Cardiac muscle cell (in vitro differentiated cells and primary cell): ENCODE results near the gene LAG3. TPM values are rescaled to one million over a fixed set of nuclear protein-coding genes. Genes with fewer than 3 reads are reported as not detected.

Experiments used
- DNase-seq, 2 donors: peaks; one replicate each; pipeline versions ENCODE4 v3.0.0 to v3.0.0-alpha.2; 2010 to 2017; ENCODE audit warnings: low read depth in 1 of 2, low spot score in 1 of 2
- H3K27ac ChIP-seq: fragments of 200-600 bp; sonication (generic); 2 replicates; pipeline ENCODE4 v1.5.1; 2016
- H3K27me3 ChIP-seq: fragments of 200-600 bp; sonication (generic); 2 replicates; pipeline ENCODE4 v1.6.0; 2016; ENCODE audit warnings: control low read depth
- H3K36me3 ChIP-seq: fragments of 200-600 bp; sonication (generic); 2 replicates; pipeline ENCODE4 v1.5.1; 2016; ENCODE audit warnings: control low read depth
- H3K4me1 ChIP-seq: fragments of 200-600 bp; sonication (generic); 2 replicates; pipeline ENCODE4 v1.8.1; 2017; ENCODE audit warnings: low read depth, mild to moderate bottlenecking, mixed run types
- H3K4me3 ChIP-seq: fragments of 200-600 bp; sonication (generic); 2 replicates; pipeline ENCODE4 v1.5.1; 2016; ENCODE audit warnings: mild to moderate bottlenecking
- H3K9me3 ChIP-seq: fragments of 200-600 bp; sonication (generic); 2 replicates; pipeline ENCODE4 v1.5.1; 2017; ENCODE audit warnings: low read depth, mild to moderate bottlenecking, control low read depth
- CTCF ChIP-seq: IDR thresholded peaks from 2 replicates; pipeline ENCODE4 v1.5.1; 2012; ENCODE audit warnings: low read depth, mild to moderate bottlenecking, low read length
- polyA plus RNA-seq: library from polyadenylated mRNA; unstranded; fragments of >200 nt; fragmentation: Nextera tagmentation; extraction: Ambion mirVana; gene quantifications from 2 replicates; pipeline ENCODE4 v1.2.1, GENCODE V29; 2016
- total RNA-seq: library from RNA; depleted of rRNA; stranded (reverse); fragments of >200 nt; gene quantifications from 2 replicates; pipeline ENCODE4 v1.2.3, GENCODE V29; 2016

The LAG3 gene
- total and polyA plus RNA-seq, 2 experiments from 2014 or later, result 0.15 TPM; not detected in 1

DNA sequence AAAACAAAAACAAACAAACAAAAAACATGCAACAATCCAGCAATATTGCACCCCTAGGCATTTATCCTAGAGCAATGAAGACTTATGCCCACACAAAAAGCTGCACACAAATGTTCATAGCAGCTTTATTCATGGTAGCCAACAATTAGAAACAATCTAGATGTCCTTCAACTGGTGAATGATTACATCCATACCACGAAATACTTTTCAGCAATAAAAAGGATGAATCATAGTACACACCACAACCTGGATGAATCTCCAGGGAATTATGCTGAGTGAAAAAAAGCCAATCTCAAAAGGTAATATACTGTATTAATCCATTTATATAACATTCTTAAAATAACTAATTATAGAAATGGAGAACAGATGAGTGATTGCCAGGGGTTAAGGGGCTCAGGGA lies 34.9 kb downstream of the LAG3 start:
- no peak for TF ChIP-seq CTCF
- no peak overlapping the region for H3K4me3 ChIP-seq
- no peaks in the 10 kb centered on the region for H3K36me3 ChIP-seq
- H3K27me3 ChIP-seq, result no peaks in the 10 kb centered on the region
- no peaks in the 10 kb centered on the region for H3K4me1 ChIP-seq
- H3K27ac ChIP-seq, result no peak overlapping the region
- H3K9me3 ChIP-seq, result no peaks in the 10 kb centered on the region
- DNase-seq, result no peak

GRCh38 chr12:6809056-6809455 lies 36.7 kb downstream of the LAG3 start:
- no peaks in the 10 kb centered on the region for H3K9me3 ChIP-seq
- DNase-seq, result no peak
- H3K36me3 ChIP-seq, result no peaks in the 10 kb centered on the region
- no peaks in the 10 kb centered on the region for H3K27me3 ChIP-seq
- H3K4me1 ChIP-seq, result no peaks in the 10 kb centered on the region
- H3K4me3 ChIP-seq, result no peak overlapping the region
- no peak overlapping the region for H3K27ac ChIP-seq
- no peak for TF ChIP-seq CTCF

DNA sequence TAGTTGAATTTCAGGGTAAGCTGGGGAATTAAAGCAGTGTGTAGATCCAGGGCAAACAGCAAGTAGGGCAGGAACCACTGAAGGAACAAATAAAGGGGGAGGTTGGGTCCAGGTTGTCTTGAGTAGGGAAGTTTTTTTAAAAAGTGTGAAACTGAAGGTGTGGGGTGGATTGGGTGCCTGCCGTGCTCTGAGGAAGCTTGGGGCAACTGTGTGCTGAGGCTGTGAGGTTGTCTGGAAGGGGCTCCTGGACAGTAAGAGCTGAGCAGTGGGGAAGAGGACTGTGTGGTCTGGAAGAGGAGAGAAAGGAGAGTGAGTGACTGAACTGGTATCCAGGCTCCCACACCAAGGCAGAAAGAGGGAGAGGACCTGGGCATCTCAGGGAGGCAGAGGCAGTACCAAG lies 38.4 kb downstream of the LAG3 start:
- Histone ChIP-seq H3K36me3 (no peaks in the 10 kb centered on the region), H3K4me1 (no peaks in the 10 kb centered on the region), H3K4me3 (no peak overlapping the region), H3K27me3 (no peaks in the 10 kb centered on the region), H3K27ac (no peak overlapping the region), H3K9me3 (no peaks in the 10 kb centered on the region)
- DNase-seq, result no peak
- TF ChIP-seq CTCF, result no peak

DNA sequence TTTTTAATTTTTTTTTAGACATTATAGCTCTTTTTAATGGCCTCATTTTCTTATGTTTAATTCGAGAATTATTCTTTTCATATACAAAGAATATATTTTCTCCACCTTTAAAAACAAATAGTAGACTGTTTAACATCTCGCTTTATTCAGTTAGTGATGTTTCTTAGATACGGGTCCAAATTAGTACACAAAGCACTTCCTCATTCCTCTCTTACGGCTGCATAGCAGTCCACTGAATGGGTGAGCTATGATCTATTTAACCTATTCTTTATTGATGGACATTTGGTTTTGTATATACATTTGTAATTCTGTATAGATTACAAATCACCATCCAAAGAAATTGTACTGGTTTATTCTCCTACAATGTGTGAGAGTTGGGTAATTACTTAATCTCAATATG lies 41.0 kb downstream of the LAG3 start:
- H3K4me3 ChIP-seq, result no peak overlapping the region
- no peak overlapping the region for H3K27ac ChIP-seq
- no peaks in the 10 kb centered on the region for H3K9me3 ChIP-seq
- TF ChIP-seq CTCF, result no peak
- DNase-seq, result no peak
- H3K4me1 ChIP-seq, result peaks cover 3% of the 10 kb centered on the region
- no peaks in the 10 kb centered on the region for H3K36me3 ChIP-seq
- no peaks in the 10 kb centered on the region for H3K27me3 ChIP-seq

DNA sequence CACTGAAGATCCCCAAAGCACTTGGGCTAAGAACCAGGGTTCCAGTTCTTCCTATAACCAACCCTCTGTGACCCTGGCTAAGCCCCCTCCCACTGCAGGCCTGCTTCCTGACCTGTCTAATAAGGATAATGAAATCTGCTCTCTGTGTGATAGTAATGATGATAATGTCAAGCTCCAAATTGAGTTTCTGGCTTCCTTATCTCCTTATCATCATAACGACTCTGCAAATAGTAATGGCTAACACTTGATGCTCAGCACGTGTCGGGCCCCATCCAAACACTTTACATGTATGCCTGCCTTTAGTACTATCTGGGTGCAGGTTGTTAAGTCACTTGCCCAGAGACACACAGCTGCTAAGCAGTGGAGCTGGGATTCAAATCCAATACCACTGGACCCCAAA lies 44.3 kb downstream of the LAG3 start:
- H3K36me3 ChIP-seq, result no peaks in the 10 kb centered on the region
- H3K9me3 ChIP-seq, result no peaks in the 10 kb centered on the region
- TF ChIP-seq CTCF, result no peak
- H3K27me3 ChIP-seq, result no peaks in the 10 kb centered on the region
- H3K4me3 ChIP-seq, result no peak overlapping the region
- H3K27ac ChIP-seq, result no peak overlapping the region
- no peak for DNase-seq
- H3K4me1 ChIP-seq, result peaks cover 18% of the 10 kb centered on the region

GRCh38 chr12:6817098-6817497 lies 44.8 kb downstream of the LAG3 start:
- peaks cover 21% of the 10 kb centered on the region for H3K4me1 ChIP-seq
- no peaks in the 10 kb centered on the region for H3K36me3 ChIP-seq
- no peak overlapping the region for H3K27ac ChIP-seq
- no peak for TF ChIP-seq CTCF
- no peaks in the 10 kb centered on the region for H3K9me3 ChIP-seq
- no peaks in the 10 kb centered on the region for H3K27me3 ChIP-seq
- no peak overlapping the region for H3K4me3 ChIP-seq
- DNase-seq, result no peak
